ENCODE results near the gene PPP1R27.

Gene PPP1R27

GRCh38 chr17:81866440-81867169, 31.8 kb upstream of the PPP1R27 start:
- DNase-seq = peak; percentile 32
- no peaks in the 10 kb centered on the region for H3K9me3 ChIP-seq (ENCODE audit: insufficient read depth, low read length, severe bottlenecking)
- H4K20me1 ChIP-seq (ENCODE audit: insufficient read depth, low read length) = peaks cover 68% of the 10 kb centered on the region
- H3K27ac ChIP-seq (ENCODE audit: low read length) = peak overlapping the region; percentile 44
- ATAC-seq (ENCODE audit: insufficient read depth, low read depth) = peak; percentile 7
- no peak for TF ChIP-seq EZH2 (IDR thresholded peaks at IDR 0.05; ENCODE audit: borderline replicate concordance, low read depth, low read length, severe bottlenecking)
- no peak for TF ChIP-seq CTCF (IDR thresholded peaks at IDR 0.05; ENCODE audit: borderline replicate concordance, extremely low read depth, low read length, poor library complexity, severe bottlenecking)
- H3K79me2 ChIP-seq (ENCODE audit: insufficient read depth, low read length) = peaks cover 68% of the 10 kb centered on the region
- no peaks in the 10 kb centered on the region for H3K27me3 ChIP-seq (ENCODE audit: insufficient read depth, low read length, poor library complexity)
- no peak overlapping the region for H3K4me2 ChIP-seq (ENCODE audit: insufficient read depth, low read length)
- peaks cover 45% of the 10 kb centered on the region for H3K4me1 ChIP-seq (ENCODE audit: insufficient read depth, low read length)
- peaks cover 73% of the 10 kb centered on the region for H3K36me3 ChIP-seq (ENCODE audit: insufficient read depth, low read length)
- no peak overlapping the region for H3K4me3 ChIP-seq (ENCODE audit: low read depth in 1 of 2, low read length in 2 of 2)
- H3K9ac ChIP-seq (ENCODE audit: low read depth, low read length) = 0 out of 2 replicates have a peak overlapping the region, but pooled peaks have one; percentile 15
- no peak overlapping the region for H2AFZ ChIP-seq (ENCODE audit: low read depth, low read length)

- Histone ChIP-seq H3K4me1 (ENCODE audit: insufficient read depth, low read length) (peaks cover 49% of the 10 kb centered on the region), H3K4me3 (ENCODE audit: low read depth in 1 of 2, low read length in 2 of 2) (no peak overlapping the region), H3K4me2 (ENCODE audit: insufficient read depth, low read length) (no peak overlapping the region), H4K20me1 (ENCODE audit: insufficient read depth, low read length) (peaks cover 68% of the 10 kb centered on the region), H3K36me3 (ENCODE audit: insufficient read depth, low read length) (peaks cover 71% of the 10 kb centered on the region), H3K79me2 (ENCODE audit: insufficient read depth, low read length) (peaks cover 69% of the 10 kb centered on the region), H3K27ac (ENCODE audit: low read length) (no peak overlapping the region), H3K9me3 (ENCODE audit: insufficient read depth, low read length, severe bottlenecking) (no peaks in the 10 kb centered on the region), H3K27me3 (ENCODE audit: insufficient read depth, low read length, poor library complexity) (no peaks in the 10 kb centered on the region), H2AFZ (ENCODE audit: low read depth, low read length) (no peak overlapping the region), H3K9ac (ENCODE audit: low read depth, low read length) (no peak overlapping the region)
- DNase-seq (peak; percentile 26), ATAC-seq (ENCODE audit: insufficient read depth, low read depth) (peak; percentile 0; the same call in 2 of the 3 replicates)
- TF ChIP-seq EZH2 (IDR thresholded peaks at IDR 0.05; ENCODE audit: borderline replicate concordance, low read depth, low read length, severe bottlenecking) = no peak
- TF ChIP-seq CTCF (IDR thresholded peaks at IDR 0.05; ENCODE audit: borderline replicate concordance, extremely low read depth, low read length, poor library complexity, severe bottlenecking) = no peak
Observed at GRCh38 chr17:81865733-81866439, 31.0 kb upstream of the PPP1R27 start.

- peaks cover 67% of the 10 kb centered on the region for H3K36me3 ChIP-seq (ENCODE audit: insufficient read depth, low read length)
- H3K27ac ChIP-seq (ENCODE audit: low read length) = no peak overlapping the region
- DNase-seq = no peak
- H3K27me3 ChIP-seq (ENCODE audit: insufficient read depth, low read length, poor library complexity) = peaks cover 3% of the 10 kb centered on the region
- peaks cover 64% of the 10 kb centered on the region for H3K79me2 ChIP-seq (ENCODE audit: insufficient read depth, low read length)
- H3K4me2 ChIP-seq (ENCODE audit: insufficient read depth, low read length) = no peak overlapping the region
- peaks cover 49% of the 10 kb centered on the region for H3K4me1 ChIP-seq (ENCODE audit: insufficient read depth, low read length)
- H3K9ac ChIP-seq (ENCODE audit: low read depth, low read length) = no peak overlapping the region
- no peak for TF ChIP-seq EZH2 (IDR thresholded peaks at IDR 0.05; ENCODE audit: borderline replicate concordance, low read depth, low read length, severe bottlenecking)
- no peak for TF ChIP-seq CTCF (IDR thresholded peaks at IDR 0.05; ENCODE audit: borderline replicate concordance, extremely low read depth, low read length, poor library complexity, severe bottlenecking)
- H3K4me3 ChIP-seq (ENCODE audit: low read depth in 1 of 2, low read length in 2 of 2) = no peak overlapping the region
- H4K20me1 ChIP-seq (ENCODE audit: insufficient read depth, low read length) = peaks cover 65% of the 10 kb centered on the region
- no peaks in the 10 kb centered on the region for H3K9me3 ChIP-seq (ENCODE audit: insufficient read depth, low read length, severe bottlenecking)
- no peak for ATAC-seq (ENCODE audit: insufficient read depth, low read depth)
- H2AFZ ChIP-seq (ENCODE audit: low read depth, low read length) = no peak overlapping the region
Observed at GRCh38 chr17:81865358-81865732, 30.5 kb upstream of the PPP1R27 start.

All from DND-41 (cell line).